GM12878 (cell line): Measurements from ENCODE around the gene CLDN10. TPM values are rescaled to one million over a fixed set of nuclear protein-coding genes. Genes with fewer than 3 reads are reported as not detected.

Source experiments
- MEF2B ChIP-seq: fragments of 450-650 bp; IDR thresholded peaks from 2 replicates; pipeline ENCODE4 v1.6.1; 2018; ENCODE audit warnings: mild to moderate bottlenecking, moderate library complexity; ENCODE audit not compliant: partially characterized antibody, poor library complexity, severe bottlenecking
- MXI1 ChIP-seq: fragments of 150-350 bp; IDR thresholded peaks from 2 replicates; pipeline ENCODE4 v1.6.1; 2011; ENCODE audit warnings: low read depth, mild to moderate bottlenecking, inconsistent platforms, low read length, improper control_type of control experiment
- NFIC ChIP-seq: IDR thresholded peaks from 2 replicates; pipeline ENCODE4 v1.6.1; 2012; ENCODE audit warnings: low read depth, mild to moderate bottlenecking, inconsistent platforms, low read length, moderate library complexity
- POLR2AphosphoS2 ChIP-seq: IDR thresholded peaks from 2 replicates; pipeline ENCODE4 v1.6.1; 2011; ENCODE audit warnings: low read depth, mild to moderate bottlenecking, low read length, improper control_type of control experiment, moderate library complexity
- SPI1 ChIP-seq: IDR thresholded peaks from 2 replicates; pipeline ENCODE4 v1.6.1; 2011; ENCODE audit warnings: low read depth, mild to moderate bottlenecking, low read length, moderate library complexity, borderline replicate concordance; ENCODE audit not compliant: insufficient read depth
- SRF ChIP-seq, 2 experiments: IDR thresholded peaks; 2 replicates each; pipeline ENCODE4 v1.6.1; 2011; ENCODE audit warnings: low read depth in 2 of 2, low read length in 2 of 2, mild to moderate bottlenecking in 1 of 2, moderate library complexity in 1 of 2
- STAT1 ChIP-seq: fragments of 450-650 bp; conservative IDR thresholded peaks from 2 replicates; pipeline ENCODE4 v1.6.1; 2014; ENCODE audit warnings: antibody characterized with exemption, mild to moderate bottlenecking
- SUZ12 ChIP-seq: fragments of 200-600 bp; sonication (generic); IDR thresholded peaks from one replicate; pipeline ENCODE4 v1.6.1; 2018; ENCODE audit warnings: antibody characterized with exemption, mild to moderate bottlenecking; ENCODE audit not compliant: unreplicated experiment
- TCF12 ChIP-seq: IDR thresholded peaks from 2 replicates; pipeline ENCODE4 v1.6.1; 2011; ENCODE audit warnings: low read depth, mild to moderate bottlenecking, low read length
- TCF3 ChIP-seq: IDR thresholded peaks from 2 replicates; pipeline ENCODE4 v1.6.1; 2012; ENCODE audit warnings: low read depth, mild to moderate bottlenecking, low read length, borderline replicate concordance; ENCODE audit not compliant: insufficient read depth
- polyA plus RNA-seq, 11 experiments: library from polyadenylated mRNA; depleted of rRNA in 4 of 11; unstranded in 6 of 11; stranded (reverse) in 5 of 11; fragments of >200 nt; fragmentation: Nextera tagmentation in 4 of 11; fragmentation: Illumina TruSeq in 1 of 11; extraction: Ambion mirVana in 4 of 11; extraction: Trizol in 1 of 11; gene quantifications; 1 replicate in 1 of 11; 2 replicates in 10 of 11; pipeline versions ENCODE4 v1.2.1 to v1.2.3, GENCODE V29; 2011 to 2016; ENCODE audit warnings: inconsistent platforms in 2 of 11, missing spikeins in 2 of 11, low read depth in 1 of 11
- total RNA-seq, 4 experiments: library from RNA; depleted of rRNA in 3 of 4; stranded (reverse); fragments of >200 nt in 3 of 4; fragmentation: Illumina TruSeq in 1 of 4; extraction: Trizol in 1 of 4; gene quantifications; 2 replicates each; pipeline versions ENCODE4 v1.2.1 to v1.2.3, GENCODE V29; 2013 to 2021
- TF ChIP-seq, protein P1 (sequence below): fragments of 150-350 bp; IDR thresholded peaks from 2 replicates; pipeline ENCODE4 v1.6.1; 2016; ENCODE audit warnings: low read depth, low read length
- TF ChIP-seq, protein P2 (sequence below): fragments of 150-350 bp; IDR thresholded peaks from 2 replicates; pipeline ENCODE4 v1.6.1; 2014; ENCODE audit warnings: mild to moderate bottlenecking, low read depth, low read length

Gene CLDN10
- total and polyA plus RNA-seq, 10 of the 15 experiments (the other 5 are each of a cell fraction or from before 2014, with no cell fraction given) = not detected

DNA sequence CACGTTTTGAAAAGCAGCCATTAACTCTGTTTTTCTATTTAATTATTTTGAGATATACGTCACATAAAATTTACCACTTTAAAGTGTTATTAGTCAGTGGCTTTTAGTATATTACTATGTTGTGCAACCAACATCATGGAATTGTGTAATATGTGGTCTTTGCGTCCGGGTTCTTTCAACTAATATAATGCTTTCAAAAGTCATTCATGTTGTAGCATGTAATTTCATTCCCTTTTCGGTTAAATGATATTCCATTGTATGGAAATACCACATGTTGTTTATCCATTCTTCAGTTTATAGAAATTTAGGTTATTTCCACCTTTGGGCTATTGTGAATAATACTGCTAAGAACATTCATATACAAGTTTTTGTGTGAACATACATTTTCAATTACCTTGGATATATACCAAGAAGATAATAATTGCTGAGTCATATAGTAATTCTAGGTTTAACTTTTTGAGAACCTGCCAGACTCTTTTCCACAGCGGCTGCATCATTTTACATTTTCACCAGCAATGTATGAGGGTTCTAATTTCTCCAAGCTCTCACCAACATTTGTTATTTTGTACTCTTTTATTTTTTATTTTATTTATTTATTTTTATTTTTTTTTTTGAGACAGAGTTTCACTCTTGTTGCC lies 28.1 kb upstream of the CLDN10 start (continued):
- TF ChIP-seq SRF (IDR thresholded peaks at IDR 0.05; ENCODE audit: low read depth in 2 of 2, low read length in 2 of 2) = no peak
- TF ChIP-seq, protein P1, sequence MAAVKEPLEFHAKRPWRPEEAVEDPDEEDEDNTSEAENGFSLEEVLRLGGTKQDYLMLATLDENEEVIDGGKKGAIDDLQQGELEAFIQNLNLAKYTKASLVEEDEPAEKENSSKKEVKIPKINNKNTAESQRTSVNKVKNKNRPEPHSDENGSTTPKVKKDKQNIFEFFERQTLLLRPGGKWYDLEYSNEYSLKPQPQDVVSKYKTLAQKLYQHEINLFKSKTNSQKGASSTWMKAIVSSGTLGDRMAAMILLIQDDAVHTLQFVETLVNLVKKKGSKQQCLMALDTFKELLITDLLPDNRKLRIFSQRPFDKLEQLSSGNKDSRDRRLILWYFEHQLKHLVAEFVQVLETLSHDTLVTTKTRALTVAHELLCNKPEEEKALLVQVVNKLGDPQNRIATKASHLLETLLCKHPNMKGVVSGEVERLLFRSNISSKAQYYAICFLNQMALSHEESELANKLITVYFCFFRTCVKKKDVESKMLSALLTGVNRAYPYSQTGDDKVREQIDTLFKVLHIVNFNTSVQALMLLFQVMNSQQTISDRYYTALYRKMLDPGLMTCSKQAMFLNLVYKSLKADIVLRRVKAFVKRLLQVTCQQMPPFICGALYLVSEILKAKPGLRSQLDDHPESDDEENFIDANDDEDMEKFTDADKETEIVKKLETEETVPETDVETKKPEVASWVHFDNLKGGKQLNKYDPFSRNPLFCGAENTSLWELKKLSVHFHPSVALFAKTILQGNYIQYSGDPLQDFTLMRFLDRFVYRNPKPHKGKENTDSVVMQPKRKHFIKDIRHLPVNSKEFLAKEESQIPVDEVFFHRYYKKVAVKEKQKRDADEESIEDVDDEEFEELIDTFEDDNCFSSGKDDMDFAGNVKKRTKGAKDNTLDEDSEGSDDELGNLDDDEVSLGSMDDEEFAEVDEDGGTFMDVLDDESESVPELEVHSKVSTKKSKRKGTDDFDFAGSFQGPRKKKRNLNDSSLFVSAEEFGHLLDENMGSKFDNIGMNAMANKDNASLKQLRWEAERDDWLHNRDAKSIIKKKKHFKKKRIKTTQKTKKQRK = no peak
- TF ChIP-seq MXI1 = no peak
- TF ChIP-seq MEF2B = no peak
- no peak for TF ChIP-seq TCF12
- TF ChIP-seq STAT1 = no peak
- TF ChIP-seq TCF3 = no peak
- TF ChIP-seq SPI1 = no peak
- TF ChIP-seq, protein P2, sequence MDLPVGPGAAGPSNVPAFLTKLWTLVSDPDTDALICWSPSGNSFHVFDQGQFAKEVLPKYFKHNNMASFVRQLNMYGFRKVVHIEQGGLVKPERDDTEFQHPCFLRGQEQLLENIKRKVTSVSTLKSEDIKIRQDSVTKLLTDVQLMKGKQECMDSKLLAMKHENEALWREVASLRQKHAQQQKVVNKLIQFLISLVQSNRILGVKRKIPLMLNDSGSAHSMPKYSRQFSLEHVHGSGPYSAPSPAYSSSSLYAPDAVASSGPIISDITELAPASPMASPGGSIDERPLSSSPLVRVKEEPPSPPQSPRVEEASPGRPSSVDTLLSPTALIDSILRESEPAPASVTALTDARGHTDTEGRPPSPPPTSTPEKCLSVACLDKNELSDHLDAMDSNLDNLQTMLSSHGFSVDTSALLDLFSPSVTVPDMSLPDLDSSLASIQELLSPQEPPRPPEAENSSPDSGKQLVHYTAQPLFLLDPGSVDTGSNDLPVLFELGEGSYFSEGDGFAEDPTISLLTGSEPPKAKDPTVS = no peak
- no peak for TF ChIP-seq NFIC
- no peak for TF ChIP-seq POLR2AphosphoS2
- no peak for TF ChIP-seq SUZ12
- TF ChIP-seq, all 136 proteins: peak for 0
